ENCODE results near the gene SPTBN1.

The SPTBN1 gene

DNA sequence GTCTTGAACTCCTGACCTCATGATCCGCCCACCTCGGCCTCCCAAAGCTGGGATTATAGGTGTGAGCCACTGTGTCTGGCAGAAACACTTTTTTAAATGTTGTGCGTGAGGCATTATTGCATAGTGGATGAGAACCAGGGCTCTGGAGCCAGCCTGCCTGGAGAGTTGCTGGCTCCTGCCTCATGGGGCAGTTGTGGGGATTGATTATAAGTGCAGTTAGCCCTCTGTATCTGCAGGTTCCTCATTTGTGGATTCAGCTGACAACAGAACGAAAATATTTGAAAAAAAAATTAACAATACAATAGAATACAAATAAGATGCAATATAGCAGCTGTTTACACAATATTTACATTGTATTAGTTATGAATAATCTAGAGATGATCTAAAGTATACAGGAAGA, 137.9 kb downstream of the SPTBN1 start:
- Histone ChIP-seq H3K9ac (ENCODE audit: insufficient read length) (no peak overlapping the region), H3K27ac (no peak overlapping the region), H3K4me3 (no peak overlapping the region), H3K9me3 (ENCODE audit: low read depth, low read length) (no peaks in the 10 kb centered on the region), H3K36me3 (ENCODE audit: insufficient read depth, low read length) (no peaks in the 10 kb centered on the region)
- DNase-seq (ENCODE audit: low read depth, low spot score), result no peak
- TF ChIP-seq EZH2 (IDR thresholded peaks at IDR 0.05), result no peak
- TF ChIP-seq POLR2AphosphoS5 (IDR thresholded peaks at IDR 0.05; ENCODE audit: borderline replicate concordance, low read depth, low read length), result no peak
- TF ChIP-seq FOXP2 (optimal IDR thresholded peaks at IDR 0.05; ENCODE audit: control extremely low read depth, extremely low read length, insufficient read depth), result no peak

DNA sequence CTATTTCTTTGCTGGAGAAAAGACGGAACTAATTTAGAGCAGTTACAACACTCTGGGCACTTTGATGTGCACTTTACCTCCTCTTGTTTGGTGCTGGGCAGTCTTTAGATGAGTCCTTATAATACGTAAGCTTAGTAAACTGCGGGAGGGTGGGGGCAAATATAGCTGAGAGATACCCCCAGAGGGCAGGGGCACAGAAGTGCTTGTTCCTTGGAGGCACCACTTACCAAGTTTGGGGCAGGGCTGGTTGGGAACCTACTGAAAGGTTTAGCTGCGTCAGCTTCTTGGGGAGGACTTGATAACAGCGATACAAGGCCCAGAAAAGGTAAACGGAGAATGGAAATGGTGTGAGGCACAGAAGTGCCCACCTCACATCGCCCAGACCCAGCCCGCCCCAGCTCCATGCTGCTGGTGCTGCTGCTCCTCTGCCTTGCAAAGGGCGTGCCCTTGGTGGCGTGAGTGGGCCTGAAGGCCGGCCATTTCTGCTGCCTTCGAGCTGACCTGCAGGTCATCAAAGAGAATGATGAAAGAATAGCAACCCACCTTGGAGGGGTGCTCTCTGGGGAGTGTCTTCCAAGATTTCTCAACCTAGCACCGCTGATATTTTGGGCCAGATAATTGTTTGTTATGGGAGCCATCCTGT, 139.2 kb downstream of the SPTBN1 start:
- no peak overlapping the region for H3K9ac ChIP-seq (ENCODE audit: insufficient read length)
- H3K27ac ChIP-seq, result no peak overlapping the region
- no peak for DNase-seq (ENCODE audit: low read depth, low spot score)
- no peak overlapping the region for H3K4me3 ChIP-seq
- TF ChIP-seq EZH2 (IDR thresholded peaks at IDR 0.05) (no peak), POLR2AphosphoS5 (IDR thresholded peaks at IDR 0.05; ENCODE audit: borderline replicate concordance, low read depth, low read length) (no peak), FOXP2 (optimal IDR thresholded peaks at IDR 0.05; ENCODE audit: control extremely low read depth, extremely low read length, insufficient read depth) (no peak)
- H3K36me3 ChIP-seq (ENCODE audit: insufficient read depth, low read length), result no peaks in the 10 kb centered on the region
- no peaks in the 10 kb centered on the region for H3K9me3 ChIP-seq (ENCODE audit: low read depth, low read length)

DNA sequence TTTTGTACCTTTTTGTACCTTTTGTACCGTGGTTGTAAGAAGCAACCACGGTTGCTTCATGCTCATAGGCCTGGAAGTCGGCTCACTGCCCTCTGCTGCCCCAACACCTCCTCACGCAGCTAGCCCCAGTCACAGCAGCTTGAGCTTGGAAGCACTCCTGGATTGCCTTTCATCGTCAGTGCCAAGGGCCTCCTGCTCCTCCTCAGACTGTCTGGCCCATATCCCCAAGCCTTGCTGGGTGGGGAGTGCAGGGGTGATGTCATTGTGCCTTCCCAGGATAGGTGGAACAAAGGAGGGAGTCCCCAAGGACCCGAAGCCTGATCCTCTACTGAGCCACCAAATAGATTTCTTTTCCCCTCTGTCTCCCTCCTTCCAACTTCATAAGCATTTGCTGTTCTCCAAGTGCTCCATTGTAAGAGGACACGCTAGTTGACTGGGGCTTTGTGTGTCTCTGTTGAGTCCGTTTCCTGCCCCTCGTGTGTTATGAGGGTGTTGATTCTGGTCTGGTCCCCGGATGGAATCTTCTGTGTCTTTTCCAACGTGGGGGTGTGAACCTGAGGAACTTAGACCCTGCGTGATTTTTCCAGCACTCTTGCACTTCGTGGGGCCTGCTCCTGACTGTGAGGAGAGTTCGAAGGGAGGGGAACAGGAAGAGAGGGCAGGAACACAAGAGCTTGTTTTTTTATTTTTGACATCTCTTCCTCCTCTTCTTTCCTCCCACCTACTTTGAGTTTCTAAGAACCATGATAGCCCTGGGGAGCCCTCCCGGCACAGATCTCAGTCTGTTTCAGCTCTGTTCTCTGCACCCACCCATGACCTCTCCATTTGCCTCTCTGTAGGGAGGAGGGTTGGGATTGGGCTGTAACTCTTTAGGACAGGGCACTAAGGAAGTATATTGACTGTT, 140.1 kb downstream of the SPTBN1 start:
- Histone ChIP-seq H3K4me3 (no peak overlapping the region), H3K9ac (ENCODE audit: insufficient read length) (no peak overlapping the region), H3K9me3 (ENCODE audit: low read depth, low read length) (no peaks in the 10 kb centered on the region), H3K36me3 (ENCODE audit: insufficient read depth, low read length) (no peaks in the 10 kb centered on the region), H3K27ac (no peak overlapping the region)
- no peak for DNase-seq (ENCODE audit: low read depth, low spot score)
- TF ChIP-seq POLR2AphosphoS5 (IDR thresholded peaks at IDR 0.05; ENCODE audit: borderline replicate concordance, low read depth, low read length), result no peak
- no peak for TF ChIP-seq EZH2 (IDR thresholded peaks at IDR 0.05)

DNA sequence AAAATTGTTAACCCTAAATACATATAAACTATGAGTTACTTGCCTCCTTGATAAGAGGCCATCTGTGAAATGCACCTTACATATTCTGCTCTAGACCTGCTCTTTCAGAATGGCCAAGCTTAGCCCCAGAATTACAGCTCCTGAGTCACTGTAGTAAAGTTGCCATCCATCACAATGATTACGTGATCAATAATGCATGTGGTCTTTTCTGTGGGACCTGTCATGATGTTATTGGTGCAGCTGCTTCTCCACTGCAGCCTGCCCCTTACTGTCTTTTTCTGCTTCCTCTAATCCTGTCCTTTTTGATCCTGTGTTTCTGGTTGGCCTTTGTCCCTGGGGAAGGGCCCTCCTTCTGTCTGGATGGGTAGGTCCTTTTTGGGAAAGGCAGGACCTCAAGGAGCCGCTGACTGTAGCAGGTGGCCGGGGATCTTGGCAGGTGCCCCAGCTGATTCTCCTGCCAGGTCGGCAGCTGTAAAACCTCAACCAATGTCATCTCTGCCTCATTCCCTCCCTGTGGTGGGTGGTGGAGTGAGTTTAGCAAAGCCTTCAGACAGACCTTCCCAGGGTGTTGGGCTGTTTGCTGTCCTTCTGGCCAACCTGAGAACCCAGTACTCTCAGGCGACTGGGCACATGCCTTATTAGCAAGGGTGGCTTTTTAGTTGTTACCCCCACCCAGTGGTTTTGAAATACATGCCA, 141.2 kb downstream of the SPTBN1 start:
- no peaks in the 10 kb centered on the region for H3K9me3 ChIP-seq (ENCODE audit: low read depth, low read length)
- H3K36me3 ChIP-seq (ENCODE audit: insufficient read depth, low read length), result no peaks in the 10 kb centered on the region
- no peak for TF ChIP-seq POLR2AphosphoS5 (IDR thresholded peaks at IDR 0.05; ENCODE audit: borderline replicate concordance, low read depth, low read length)
- TF ChIP-seq EZH2 (IDR thresholded peaks at IDR 0.05), result no peak
- TF ChIP-seq FOXP2 (optimal IDR thresholded peaks at IDR 0.05; ENCODE audit: control extremely low read depth, extremely low read length, insufficient read depth), result no peak
- no peak overlapping the region for H3K9ac ChIP-seq (ENCODE audit: insufficient read length)
- no peak overlapping the region for H3K27ac ChIP-seq
- no peak overlapping the region for H3K4me3 ChIP-seq
- DNase-seq (ENCODE audit: low read depth, low spot score), result no peak

DNA sequence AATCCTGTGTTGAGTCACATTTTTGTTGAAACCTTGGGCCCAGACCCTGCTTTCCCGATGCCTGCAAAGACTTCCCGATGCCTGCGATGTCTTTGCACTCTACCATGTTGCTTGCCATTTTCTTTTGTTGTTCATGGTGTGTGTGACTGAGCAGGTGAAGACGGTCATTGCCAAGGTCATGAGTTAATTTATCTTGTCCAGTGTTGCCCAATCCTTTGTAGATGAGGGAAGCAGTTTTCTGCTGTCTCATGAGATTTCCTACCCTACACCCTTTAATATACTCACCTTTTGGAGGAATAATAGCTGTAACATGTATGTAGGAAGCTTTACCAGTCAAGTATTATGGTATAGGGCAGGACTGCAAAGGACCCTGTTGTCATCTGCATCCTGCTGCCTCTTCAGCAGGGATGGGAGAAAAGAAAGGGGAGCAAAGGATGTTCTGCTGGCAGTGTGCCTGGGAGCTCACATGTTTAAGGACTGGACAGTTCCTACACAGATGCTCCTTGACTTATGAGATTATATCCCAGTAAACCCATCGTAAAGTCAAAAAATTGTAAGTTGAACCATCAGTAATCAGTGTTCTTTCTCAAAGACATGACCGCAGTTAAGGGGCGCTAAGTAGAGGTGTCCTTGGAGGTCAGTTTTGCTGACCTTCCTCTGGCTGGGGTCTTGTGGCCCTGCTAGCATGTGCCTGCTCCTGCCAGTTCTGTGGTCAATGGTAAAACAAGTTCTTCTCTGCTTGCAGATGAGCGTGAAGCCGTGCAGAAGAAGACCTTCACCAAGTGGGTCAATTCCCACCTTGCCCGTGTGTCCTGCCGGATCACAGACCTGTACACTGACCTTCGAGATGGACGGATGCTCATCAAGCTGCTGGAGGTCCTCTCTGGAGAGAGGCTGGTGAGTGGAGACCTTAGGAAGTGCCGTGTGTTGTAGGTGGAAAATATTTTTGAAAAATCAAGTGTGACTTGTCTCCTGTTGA, 142.5 kb downstream of the SPTBN1 start:
- Histone ChIP-seq H3K27ac (no peak overlapping the region), H3K4me3 (no peak overlapping the region), H3K9me3 (ENCODE audit: low read depth, low read length) (no peaks in the 10 kb centered on the region), H3K36me3 (ENCODE audit: insufficient read depth, low read length) (no peaks in the 10 kb centered on the region), H3K9ac (ENCODE audit: insufficient read length) (no peak overlapping the region)
- TF ChIP-seq POLR2AphosphoS5 (IDR thresholded peaks at IDR 0.05; ENCODE audit: borderline replicate concordance, low read depth, low read length), result no peak
- no peak for TF ChIP-seq EZH2 (IDR thresholded peaks at IDR 0.05)
- TF ChIP-seq FOXP2 (optimal IDR thresholded peaks at IDR 0.05; ENCODE audit: control extremely low read depth, extremely low read length, insufficient read depth), result no peak
- DNase-seq (ENCODE audit: low read depth, low spot score), result no peak

DNA sequence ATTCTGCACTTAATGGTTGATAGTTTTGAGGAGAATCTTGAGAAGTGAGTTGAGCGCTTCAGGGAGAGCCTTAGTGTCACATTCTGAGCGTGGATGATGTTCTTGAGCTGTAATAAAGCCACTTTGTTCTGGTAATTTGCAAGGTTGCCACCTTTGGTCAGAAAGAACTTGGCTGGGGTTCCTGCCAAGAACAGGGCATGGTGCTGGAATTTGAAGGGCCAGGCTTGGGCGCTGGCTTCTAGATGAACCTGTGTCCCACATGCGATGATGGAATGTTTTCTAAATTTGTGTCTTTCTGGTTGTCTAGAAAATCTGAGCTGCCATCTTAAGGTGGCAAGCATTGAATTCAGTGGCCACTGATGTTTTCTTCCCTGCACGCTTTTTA, 143.2 kb downstream of the SPTBN1 start:
- Histone ChIP-seq H3K36me3 (ENCODE audit: insufficient read depth, low read length) (no peaks in the 10 kb centered on the region), H3K9me3 (ENCODE audit: low read depth, low read length) (no peaks in the 10 kb centered on the region), H3K4me3 (no peak overlapping the region), H3K27ac (no peak overlapping the region), H3K9ac (ENCODE audit: insufficient read length) (no peak overlapping the region)
- no peak for TF ChIP-seq EZH2 (IDR thresholded peaks at IDR 0.05)
- no peak for TF ChIP-seq POLR2AphosphoS5 (IDR thresholded peaks at IDR 0.05; ENCODE audit: borderline replicate concordance, low read depth, low read length)
- no peak for TF ChIP-seq FOXP2 (optimal IDR thresholded peaks at IDR 0.05; ENCODE audit: control extremely low read depth, extremely low read length, insufficient read depth)
- DNase-seq (ENCODE audit: low read depth, low spot score), result no peak

DNA sequence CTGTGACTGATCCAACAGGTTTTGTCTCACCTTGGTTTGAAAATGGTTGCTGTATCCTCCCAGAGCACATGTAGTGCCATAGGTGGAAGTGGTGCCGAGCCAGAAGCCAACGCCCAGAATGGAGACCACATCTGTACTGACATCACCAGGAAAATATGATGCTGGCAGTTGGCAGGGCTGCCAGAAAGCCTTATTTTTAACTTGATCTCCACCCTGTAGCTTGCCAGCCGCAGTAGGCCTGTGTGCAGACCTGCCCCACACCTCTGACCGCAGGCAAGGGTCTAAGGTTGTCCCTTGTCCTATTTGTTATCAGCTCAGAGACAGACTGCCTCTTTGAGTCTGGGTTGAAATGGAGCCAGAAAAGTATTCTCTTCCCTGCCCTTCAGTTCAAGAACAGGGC, 143.8 kb downstream of the SPTBN1 start:
- TF ChIP-seq EZH2 (IDR thresholded peaks at IDR 0.05), result no peak
- TF ChIP-seq FOXP2 (optimal IDR thresholded peaks at IDR 0.05; ENCODE audit: control extremely low read depth, extremely low read length, insufficient read depth), result no peak
- TF ChIP-seq POLR2AphosphoS5 (IDR thresholded peaks at IDR 0.05; ENCODE audit: borderline replicate concordance, low read depth, low read length), result no peak
- no peak overlapping the region for H3K27ac ChIP-seq
- no peak for DNase-seq (ENCODE audit: low read depth, low spot score)
- H3K36me3 ChIP-seq (ENCODE audit: insufficient read depth, low read length), result no peaks in the 10 kb centered on the region
- H3K9me3 ChIP-seq (ENCODE audit: low read depth, low read length), result no peaks in the 10 kb centered on the region
- H3K9ac ChIP-seq (ENCODE audit: insufficient read length), result no peak overlapping the region
- no peak overlapping the region for H3K4me3 ChIP-seq
